Measurements from ENCODE around the gene RANBP1. TPM values are rescaled to one million over a fixed set of nuclear protein-coding genes. Genes with fewer than 3 reads are reported as not detected.
A peak's percentile ranks its signal among the peaks of the same experiment; 100 is the strongest.

Gene RANBP1
- total and polyA plus RNA-seq, 9 of the 15 experiments (the other 6 are each of a cell fraction or from before 2014, with no cell fraction given), result 162 to 2,891 (median 1,289) TPM

GRCh38 chr22:20147237-20147988, 31.5 kb downstream of the RANBP1 start:
- Histone ChIP-seq H3K9me1 (ENCODE audit: control insufficient read depth, insufficient read depth, low read length) (no peaks in the 10 kb centered on the region), H3K9me3 (replicated peaks; ENCODE audit: control insufficient read depth, insufficient read depth, low read depth, low read length) (no peaks in the 10 kb centered on the region), H3K4me2 (ENCODE audit: insufficient read depth, low read length) (no peak overlapping the region), H2AFZ (ENCODE audit: low read depth, low read length) (no peak overlapping the region), H3K27me3 (ENCODE audit: control insufficient read depth in 2 of 2, insufficient read depth in 2 of 2, low read length in 2 of 2) (peaks cover 4 to 7% of the 10 kb centered on the region in 2 experiments; a peak in 3 of 5 replicates), H3K4me1 (replicated peaks in 1 of 2; ENCODE audit: control insufficient read depth in 2 of 2, insufficient read depth in 2 of 2, low read length in 2 of 2) (peaks cover 0 to 84% of the 10 kb centered on the region in 2 experiments; a peak in 2 of 5 replicates), H3K9ac (ENCODE audit: insufficient read depth in 1 of 2, low read depth in 2 of 2, low read length in 2 of 2) (no peak overlapping the region), H3K36me3 (ENCODE audit: control insufficient read depth, insufficient read depth, low read length) (no peaks in the 10 kb centered on the region; the same call in 2 of the 3 replicates), H3K4me3 (no peak overlapping the region), H3K79me2 (ENCODE audit: control insufficient read depth, insufficient read depth, low read length) (no peaks in the 10 kb centered on the region), H4K20me1 (replicated peaks; ENCODE audit: control insufficient read depth, insufficient read depth, low read length) (peaks cover 21% of the 10 kb centered on the region), H3K27ac (ENCODE audit: extremely low read depth, low read depth, low read length) (no peak overlapping the region)
- DNase-seq (ENCODE audit: extremely low read depth in 1 of 4, low spot score in 3 of 4) (no peak), FAIRE-seq (peak; percentile 26), ATAC-seq (no peak)
- no TSS peak for BruUV-seq (replicated peaks)
- ChIA-PET POLR2A (interaction anchor here (0.5 to 1.6 kb wide), 4 partner anchors 9 to 181 kb away, joined by 3 to 6 read pairs (median 3); no protein-coding TSS in a partner anchor), CTCF (ENCODE audit: low intra/inter-chr PET ratio) (no interaction called here)
- intact Hi-C loops (cut with micrococcal nuclease), result no loop called here
- 46% methylated on average over 14 of the region's 14 CpGs for WGBS (ENCODE audit: insufficient coverage, low coverage, missing lambda C conversion rate)
- in situ Hi-C loops (cut with MboI), result no loop called here
- TF ChIP-seq FOXM1 (IDR thresholded peaks at IDR 0.05; ENCODE audit: low read depth) (no peak), FOXM1 (CRISPR knock-in tag; IDR thresholded peaks at IDR 0.05; ENCODE audit: low read depth) (peak; percentile 13; the same call in 1 of the 2 replicates), ZNF740 (CRISPR knock-in tag; IDR thresholded peaks at IDR 0.05) (peak; percentile 65), ZNF740 (tag; IDR thresholded peaks at IDR 0.05) (no peak), RBM14 (IDR thresholded peaks at IDR 0.05; ENCODE audit: borderline replicate concordance, insufficient read depth, low read depth, low read length) (0 out of 2 replicates have a peak, but pooled peaks have one; percentile 25), SIN3A (IDR thresholded peaks at IDR 0.05; ENCODE audit: borderline replicate concordance in 2 of 2, control insufficient read depth in 1 of 2, low read depth in 2 of 2, low read length in 2 of 2) (0 out of 4 replicates have a peak, but pooled peaks of 1 of the 2 experiments have one; percentile 29), ZNF780A (CRISPR knock-in tag; IDR thresholded peaks at IDR 0.05) (no peak), ZBTB7A (IDR thresholded peaks at IDR 0.05; ENCODE audit: borderline replicate concordance, control insufficient read depth, low read depth, low read length) (0 out of 2 replicates have a peak, but pooled peaks have one; percentile 39), RBFOX2 (IDR thresholded peaks at IDR 0.05; ENCODE audit: low read depth, low read length) (0 out of 2 replicates have a peak, but pooled peaks have one; percentile 12), RBM17 (IDR thresholded peaks at IDR 0.05; ENCODE audit: borderline replicate concordance, low read depth, low read length) (no peak), CEBPZ (IDR thresholded peaks at IDR 0.05; ENCODE audit: borderline replicate concordance, low read depth, low read length) (no peak), HDAC2 (IDR thresholded peaks at IDR 0.05) (no peak)

Data from K562 (cell line).